GM10847 (cell line): Measurements from ENCODE around the gene TBL1XR1.

ENCODE experiments used
- POLR2A ChIP-seq: IDR thresholded peaks from 2 replicates; pipeline ENCODE4 v1.6.1; 2011; ENCODE audit not compliant: insufficient read length; ENCODE audit errors: extremely low read depth

The TBL1XR1 gene

GRCh38 chr3:177013681-177014280, 183.5 kb downstream of the TBL1XR1 start:
- TF ChIP-seq POLR2A = no peak

DNA sequence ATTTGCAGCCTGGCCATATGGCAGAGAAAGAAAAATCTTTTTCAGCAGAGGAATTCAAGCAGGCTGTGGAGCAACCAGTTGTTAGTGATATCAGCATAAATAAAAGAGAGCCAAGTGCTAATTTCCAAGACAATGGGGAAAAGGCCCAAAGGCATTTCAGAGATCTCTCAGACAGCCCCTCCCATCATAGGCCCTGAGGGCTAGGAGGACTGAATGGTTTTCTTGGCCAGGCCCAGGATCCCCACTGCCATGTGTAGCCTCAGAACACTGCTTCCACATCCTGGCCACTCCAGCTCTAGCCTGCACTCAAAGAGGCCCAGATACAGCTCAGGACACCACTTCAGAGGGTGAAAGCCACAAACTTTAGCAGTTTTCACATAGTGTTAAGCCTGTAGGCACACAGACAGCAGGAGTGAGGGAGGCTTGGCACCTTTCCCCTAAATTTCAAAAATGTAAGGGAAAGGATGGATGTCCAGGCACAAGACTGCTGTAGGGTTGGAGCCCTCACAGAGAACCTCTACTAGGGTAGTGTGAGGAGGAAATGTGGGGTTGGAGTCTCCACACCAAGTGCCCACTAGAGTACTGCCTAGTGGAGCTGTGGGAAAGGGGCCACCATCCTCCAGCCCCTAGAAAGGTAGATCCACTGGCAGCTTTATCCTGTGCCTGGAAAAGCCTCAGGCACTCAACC, 191.4 kb downstream of the TBL1XR1 start:
- TF ChIP-seq POLR2A = no peak

- no peak for TF ChIP-seq POLR2A
Measured at GRCh38 chr3:176995946-176996345, 201.3 kb downstream of the TBL1XR1 start.

DNA sequence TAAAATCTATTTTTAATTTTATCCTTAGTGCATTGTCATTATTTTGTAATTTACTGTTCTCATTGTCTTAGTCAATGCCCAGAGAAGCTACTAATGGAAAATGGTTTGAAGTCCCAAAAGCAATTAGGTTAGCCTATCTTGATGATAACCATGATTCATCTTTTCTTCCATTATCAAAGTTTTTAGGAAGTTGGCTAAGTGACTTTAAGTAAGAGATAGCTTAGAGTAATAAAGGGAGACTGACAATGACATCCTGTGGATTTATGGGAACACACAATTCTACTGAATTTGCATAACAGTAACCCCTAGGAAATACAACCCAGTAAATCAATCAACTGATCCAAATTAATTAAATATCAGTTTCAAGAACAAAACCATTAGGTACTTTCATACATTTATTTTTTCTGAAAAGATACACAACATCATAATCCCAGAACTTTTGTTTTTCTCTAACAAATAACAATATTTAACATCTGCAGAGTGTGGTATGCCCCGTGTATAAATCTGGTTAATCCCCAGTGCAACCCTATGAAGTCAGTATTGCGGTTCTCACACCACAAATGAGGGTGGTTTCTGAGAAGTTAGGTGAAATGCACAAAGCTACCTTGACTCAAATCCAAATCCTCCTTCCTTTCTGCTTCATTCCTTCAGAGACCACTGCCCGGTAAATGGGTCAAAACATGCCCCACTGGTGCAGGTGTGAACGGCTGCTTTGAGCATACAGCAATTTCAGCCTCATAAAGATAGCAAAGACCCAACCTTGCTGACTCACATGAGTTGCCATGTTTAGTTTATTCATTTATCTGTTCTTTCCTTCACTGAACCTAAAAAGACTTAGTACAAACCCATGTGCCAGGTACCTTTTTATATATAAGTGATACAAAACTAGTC, 202.1 kb downstream of the TBL1XR1 start:
- TF ChIP-seq POLR2A = no peak

DNA sequence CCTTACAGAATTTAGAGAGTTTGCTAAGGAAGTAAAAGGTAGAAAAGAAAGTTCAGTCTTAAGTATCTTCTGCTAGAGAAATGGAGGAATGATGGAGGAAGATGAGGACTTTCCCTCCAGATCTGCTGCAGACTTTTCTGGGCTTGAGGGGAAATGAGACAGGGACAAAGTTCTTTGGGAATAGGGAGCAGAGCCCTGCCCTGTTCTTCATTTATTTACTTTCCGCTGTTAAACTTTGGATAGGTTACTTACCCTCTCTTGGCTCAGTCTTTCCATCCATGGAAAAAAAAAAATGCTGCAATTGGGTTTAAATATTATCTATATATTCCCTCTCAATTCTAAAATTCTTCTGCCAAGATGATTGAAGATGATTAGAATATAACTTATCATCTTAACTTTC, 202.9 kb downstream of the TBL1XR1 start:
- no peak for TF ChIP-seq POLR2A

DNA sequence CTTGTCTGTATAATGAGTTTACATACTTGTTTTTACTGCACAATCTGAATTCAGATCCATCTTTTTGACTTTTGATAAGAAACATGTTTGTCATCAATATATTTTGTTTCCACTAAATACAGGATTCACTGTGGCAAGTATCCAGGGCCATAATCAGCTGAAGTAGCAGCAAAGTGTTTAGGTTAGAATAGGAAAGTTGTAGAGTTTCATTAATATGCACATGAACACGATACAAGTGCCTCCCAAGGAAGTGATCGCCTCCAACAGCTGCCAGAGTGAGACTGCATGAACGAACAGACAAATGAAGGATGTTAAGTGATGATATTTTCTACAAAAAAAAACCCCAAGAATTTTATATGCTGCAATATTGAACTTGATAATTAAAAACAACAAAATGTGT, 204.3 kb downstream of the TBL1XR1 start:
- TF ChIP-seq POLR2A = no peak

GRCh38 chr3:176992565-176992964, 204.7 kb downstream of the TBL1XR1 start:
- TF ChIP-seq POLR2A = no peak

GRCh38 chr3:176988795-176989194, 208.5 kb downstream of the TBL1XR1 start:
- TF ChIP-seq POLR2A = no peak

DNA sequence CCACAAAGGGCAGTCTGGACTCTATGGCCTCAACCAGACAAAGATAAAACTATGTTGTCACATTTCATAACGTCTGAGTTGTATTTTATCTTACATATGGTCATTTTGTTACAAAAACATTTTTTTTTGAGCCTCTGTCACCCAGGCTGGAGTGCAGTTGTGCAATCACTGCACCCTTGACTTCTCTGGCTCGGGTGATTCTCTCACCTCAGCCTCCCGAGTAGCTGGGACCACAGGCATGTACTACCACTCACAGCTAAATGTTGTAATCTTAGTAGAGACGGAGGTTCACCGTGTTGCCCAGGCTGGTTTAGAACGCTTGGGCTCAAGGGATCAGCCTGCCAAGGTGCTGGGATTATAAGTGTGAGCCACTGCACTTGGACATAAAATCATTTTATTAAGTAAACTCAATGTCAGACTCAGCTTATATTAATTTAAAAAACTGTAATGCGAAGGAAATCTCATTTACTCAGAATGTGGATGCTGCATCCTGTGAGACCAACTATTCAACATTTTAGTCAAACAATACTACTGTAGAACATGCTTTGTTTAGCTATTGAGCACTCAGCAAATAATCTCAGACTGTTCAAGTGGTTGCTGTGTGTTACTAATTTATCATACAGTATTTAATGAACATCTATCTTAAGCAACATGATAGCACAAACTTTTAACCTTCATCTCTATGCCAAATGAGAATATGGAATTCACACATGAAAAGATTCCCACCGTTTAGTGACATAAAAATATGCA, 209.2 kb downstream of the TBL1XR1 start:
- no peak for TF ChIP-seq POLR2A

DNA sequence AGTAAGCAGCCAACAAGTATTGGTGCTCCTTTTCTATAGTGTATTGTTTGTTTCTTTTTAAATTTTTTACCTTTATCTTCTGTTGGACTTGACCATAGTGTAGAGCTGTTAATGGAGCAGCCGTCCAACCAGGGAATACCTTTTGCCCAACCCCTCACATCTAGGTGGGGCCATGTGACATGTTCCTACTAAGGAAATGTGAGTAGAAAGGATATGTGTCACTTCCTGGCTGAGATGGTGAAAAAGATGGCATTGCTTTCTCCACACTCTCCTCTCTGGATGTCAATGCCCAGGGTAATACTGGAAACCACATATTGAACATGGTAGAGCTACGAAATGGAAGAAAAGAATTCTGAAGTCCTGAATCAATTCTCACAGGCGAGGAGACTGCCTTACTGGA, 218.8 kb downstream of the TBL1XR1 start:
- no peak for TF ChIP-seq POLR2A

DNA sequence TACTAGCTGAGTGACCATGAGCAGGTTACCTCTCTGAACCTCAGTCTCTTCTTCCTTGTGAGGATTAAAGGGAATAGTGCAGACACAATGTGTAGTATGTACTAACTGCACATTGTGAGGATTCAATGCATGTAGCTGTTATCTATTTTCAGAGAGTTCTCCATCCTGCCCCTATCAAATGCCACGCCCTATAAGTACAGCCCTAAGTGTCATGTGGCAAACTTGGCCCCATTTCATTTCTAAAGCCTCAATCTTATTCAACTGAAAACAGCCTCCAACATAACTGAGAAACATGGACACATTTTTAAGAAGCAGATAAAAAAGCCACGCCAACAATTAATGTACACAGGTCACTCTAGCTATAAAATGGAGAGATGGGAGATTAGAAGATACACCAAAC, 220.0 kb downstream of the TBL1XR1 start:
- no peak for TF ChIP-seq POLR2A

DNA sequence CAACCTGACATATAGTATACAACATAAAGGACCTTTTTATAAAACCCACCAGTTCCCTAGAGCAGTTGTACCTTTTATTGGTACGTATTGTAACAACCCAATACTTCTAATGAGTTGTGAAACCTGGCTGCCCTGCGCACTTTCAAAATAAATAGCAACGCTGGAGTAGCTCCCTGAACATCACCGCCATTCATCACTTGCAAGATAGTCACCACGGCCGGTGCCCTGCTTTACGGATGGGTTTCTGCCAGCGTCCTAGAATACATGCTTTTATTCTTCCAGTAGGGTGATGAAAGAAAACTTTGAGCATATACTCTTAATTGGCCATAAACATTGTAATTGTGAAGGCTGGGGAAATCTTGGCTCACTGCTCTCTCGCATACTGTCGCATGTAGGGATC, 220.7 kb downstream of the TBL1XR1 start:
- no peak for TF ChIP-seq POLR2A

GRCh38 chr3:176974279-176974678, 223.0 kb downstream of the TBL1XR1 start:
- TF ChIP-seq POLR2A = no peak

DNA sequence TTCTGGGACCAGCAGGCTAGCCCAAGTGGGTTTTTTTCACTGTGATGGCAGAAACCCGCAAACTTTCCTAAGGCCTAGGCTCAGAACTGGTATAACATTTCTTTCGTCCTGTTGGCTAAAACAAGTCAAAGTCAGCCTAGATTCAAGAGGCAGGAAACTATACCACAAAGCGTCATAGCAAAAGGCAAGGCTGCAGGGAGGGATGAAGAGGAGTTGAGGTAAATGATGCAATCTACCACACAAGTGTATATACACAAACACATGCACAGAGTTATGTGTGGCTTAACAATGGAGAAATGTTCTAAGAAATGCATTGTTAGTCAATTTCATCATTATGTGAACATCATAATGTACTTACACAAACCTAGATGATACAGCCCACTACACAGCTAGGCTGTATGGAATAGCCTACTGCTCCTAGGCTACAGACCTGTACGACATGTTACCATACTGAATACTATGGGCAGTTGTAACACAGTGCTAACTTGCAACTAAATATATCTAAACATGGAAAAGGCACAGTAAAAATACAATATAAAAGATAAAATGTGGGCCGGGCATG, 225.6 kb downstream of the TBL1XR1 start:
- TF ChIP-seq POLR2A = no peak

DNA sequence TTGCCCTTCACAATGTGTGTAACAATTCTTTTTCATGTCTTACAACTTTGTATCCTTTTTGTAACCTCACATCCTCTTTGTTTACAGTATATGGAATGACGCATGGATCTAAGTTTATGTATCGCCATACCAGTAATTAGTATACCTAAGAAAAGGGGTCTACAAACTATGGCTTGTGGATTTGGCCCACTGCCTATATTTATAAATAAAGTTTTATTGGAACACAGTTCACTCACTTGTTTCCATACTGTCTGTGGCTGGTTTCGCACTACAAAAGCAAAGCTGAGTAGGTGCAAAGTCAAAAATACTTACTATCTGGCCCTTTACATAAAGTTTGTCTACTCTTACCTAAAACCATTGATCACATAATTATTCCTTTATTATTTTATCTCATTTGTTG, 226.5 kb downstream of the TBL1XR1 start:
- TF ChIP-seq POLR2A = no peak
